Astrocyte (in vitro differentiated cells and primary cell): ENCODE results near the gene TMEM221. TPM values are rescaled to one million over a fixed set of nuclear protein-coding genes. Genes with fewer than 3 reads are reported as not detected.

Experiments used
- DNase-seq: peaks from one replicate; pipeline ENCODE4 v3.0.0-alpha.2; 2010; ENCODE audit warnings: low read depth
- FAIRE-seq: peaks from 2 replicates; lab custom pipeline; 2011; peaks lifted over from hg19 to GRCh38; lab: Jason Lieb, UNC
- H2AFZ ChIP-seq: 2 replicates; pipeline ENCODE4 v1.6.0; 2012; ENCODE audit warnings: low read depth, low read length, inconsistent platforms
- H3K27ac ChIP-seq: 2 replicates; pipeline ENCODE4 v1.5.1; 2011; ENCODE audit warnings: low read depth, low read length, inconsistent platforms
- H3K27me3 ChIP-seq: 2 replicates; pipeline ENCODE4 v1.6.0; 2011; ENCODE audit warnings: low read length, inconsistent platforms; ENCODE audit not compliant: insufficient read depth
- H3K36me3 ChIP-seq: 2 replicates; pipeline ENCODE4 v1.5.1; 2011; ENCODE audit warnings: low read length, inconsistent platforms; ENCODE audit not compliant: insufficient read depth
- H3K4me1 ChIP-seq: 2 replicates; pipeline ENCODE4 v1.5.1; 2011; ENCODE audit warnings: low read length, inconsistent platforms; ENCODE audit not compliant: insufficient read depth
- H3K4me2 ChIP-seq: 2 replicates; pipeline ENCODE4 v1.6.0; 2012; ENCODE audit warnings: low read length, inconsistent platforms
- H3K4me3 ChIP-seq: 2 replicates; pipeline ENCODE4 v1.5.1; 2011; ENCODE audit warnings: low read depth, mild to moderate bottlenecking, low read length, inconsistent platforms; ENCODE audit not compliant: insufficient read depth
- H3K79me2 ChIP-seq: 2 replicates; pipeline ENCODE4 v1.6.0; 2012; ENCODE audit warnings: mild to moderate bottlenecking, low read length, inconsistent platforms; ENCODE audit not compliant: insufficient read depth
- H3K9ac ChIP-seq: 2 replicates; pipeline ENCODE4 v1.6.0; 2012; ENCODE audit warnings: mild to moderate bottlenecking, low read length, inconsistent platforms
- H3K9me3 ChIP-seq: 2 replicates; pipeline ENCODE4 v1.5.1; 2012; ENCODE audit warnings: low read depth, mild to moderate bottlenecking, low read length, inconsistent platforms; ENCODE audit not compliant: insufficient read depth
- H4K20me1 ChIP-seq: 2 replicates; pipeline ENCODE4 v1.6.0; 2012; ENCODE audit warnings: low read length, inconsistent platforms; ENCODE audit not compliant: insufficient read depth
- H3K27ac Mint-ChIP-seq: one replicate; pipeline ENCODE4 v1.8.0; 2021; ENCODE audit warnings: mild to moderate bottlenecking, mixed read lengths; ENCODE audit not compliant: unreplicated experiment
- H3K27me3 Mint-ChIP-seq: one replicate; pipeline ENCODE4 v1.8.0; 2021; ENCODE audit warnings: low read depth, mixed read lengths; ENCODE audit not compliant: unreplicated experiment
- H3K36me3 Mint-ChIP-seq: one replicate; pipeline ENCODE4 v1.8.0; 2021; ENCODE audit warnings: low read depth, mixed read lengths; ENCODE audit not compliant: unreplicated experiment
- H3K4me1 Mint-ChIP-seq: one replicate; pipeline ENCODE4 v1.8.0; 2021; ENCODE audit warnings: low read depth, mixed read lengths; ENCODE audit not compliant: unreplicated experiment
- H3K4me3 Mint-ChIP-seq: one replicate; pipeline ENCODE4 v1.8.0; 2021; ENCODE audit warnings: mild to moderate bottlenecking, moderate library complexity, mixed read lengths; ENCODE audit not compliant: unreplicated experiment
- H3K9me3 Mint-ChIP-seq: one replicate; pipeline ENCODE4 v1.8.0; 2021; ENCODE audit warnings: mild to moderate bottlenecking, mixed read lengths; ENCODE audit not compliant: unreplicated experiment
- EZH2 ChIP-seq: IDR thresholded peaks from 2 replicates; pipeline ENCODE4 v1.6.1; 2012; ENCODE audit warnings: mild to moderate bottlenecking, low read length, inconsistent platforms; ENCODE audit not compliant: insufficient read depth
- total RNA-seq: library from RNA; stranded (reverse); gene quantifications from 2 replicates; pipeline ENCODE4 v1.2.1, GENCODE V29; 2021
- TF ChIP-seq, protein P1 (sequence below): IDR thresholded peaks from 2 replicates; pipeline ENCODE4 v1.5.1; 2011; ENCODE audit warnings: low read depth, mild to moderate bottlenecking, inconsistent platforms, low read length, moderate library complexity; ENCODE audit not compliant: insufficient read depth

TMEM221 gene
- total RNA-seq, 1 donor from 2014 or later: 0.23 TPM

DNA sequence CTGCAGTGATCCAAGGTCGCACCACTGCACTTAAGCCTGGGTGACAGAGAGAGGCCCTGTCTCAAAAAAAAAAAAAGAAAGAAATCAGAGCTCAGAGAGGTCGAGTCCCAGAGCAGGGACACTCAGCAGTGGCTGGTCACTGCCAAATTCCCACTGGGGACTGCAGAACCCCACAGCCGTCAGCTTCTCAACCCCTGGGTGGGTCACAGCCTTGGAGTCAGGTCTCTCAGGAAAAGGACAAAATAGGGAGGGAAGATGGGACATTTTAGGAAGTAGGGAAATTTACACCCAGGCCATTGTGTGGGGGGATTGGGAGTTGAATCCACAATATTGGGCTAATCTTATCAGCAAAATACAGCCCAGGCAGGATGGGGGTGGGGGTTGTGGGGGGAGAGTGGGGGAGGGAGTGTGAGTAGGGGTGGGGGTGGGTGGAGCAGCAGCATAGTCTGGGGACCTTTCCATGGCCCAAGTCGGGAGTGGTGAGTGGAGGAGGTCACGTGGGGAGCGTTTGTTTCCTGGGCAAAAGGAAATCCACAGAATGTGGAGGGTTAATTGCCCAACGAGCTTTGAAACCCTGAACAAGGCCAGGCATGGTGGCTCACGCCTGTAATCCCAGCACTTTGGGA, 49.5 kb downstream of the TMEM221 start:
- no peaks in the 10 kb centered on the region for H3K9me3 ChIP-seq
- Mint-ChIP-seq H3K36me3 (peaks cover 10% of the 10 kb centered on the region), H3K9me3 (no peaks in the 10 kb centered on the region), H3K27ac (no peak overlapping the region), H3K27me3 (no peaks in the 10 kb centered on the region), H3K4me3 (no peak overlapping the region), H3K4me1 (peaks cover 7% of the 10 kb centered on the region)
- no peak overlapping the region for H3K4me3 ChIP-seq
- H3K9ac ChIP-seq: no peak overlapping the region
- no peak overlapping the region for H3K4me2 ChIP-seq
- TF ChIP-seq, protein P1, sequence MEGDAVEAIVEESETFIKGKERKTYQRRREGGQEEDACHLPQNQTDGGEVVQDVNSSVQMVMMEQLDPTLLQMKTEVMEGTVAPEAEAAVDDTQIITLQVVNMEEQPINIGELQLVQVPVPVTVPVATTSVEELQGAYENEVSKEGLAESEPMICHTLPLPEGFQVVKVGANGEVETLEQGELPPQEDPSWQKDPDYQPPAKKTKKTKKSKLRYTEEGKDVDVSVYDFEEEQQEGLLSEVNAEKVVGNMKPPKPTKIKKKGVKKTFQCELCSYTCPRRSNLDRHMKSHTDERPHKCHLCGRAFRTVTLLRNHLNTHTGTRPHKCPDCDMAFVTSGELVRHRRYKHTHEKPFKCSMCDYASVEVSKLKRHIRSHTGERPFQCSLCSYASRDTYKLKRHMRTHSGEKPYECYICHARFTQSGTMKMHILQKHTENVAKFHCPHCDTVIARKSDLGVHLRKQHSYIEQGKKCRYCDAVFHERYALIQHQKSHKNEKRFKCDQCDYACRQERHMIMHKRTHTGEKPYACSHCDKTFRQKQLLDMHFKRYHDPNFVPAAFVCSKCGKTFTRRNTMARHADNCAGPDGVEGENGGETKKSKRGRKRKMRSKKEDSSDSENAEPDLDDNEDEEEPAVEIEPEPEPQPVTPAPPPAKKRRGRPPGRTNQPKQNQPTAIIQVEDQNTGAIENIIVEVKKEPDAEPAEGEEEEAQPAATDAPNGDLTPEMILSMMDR: no peak
- no peak for TF ChIP-seq EZH2
- no peak overlapping the region for H2AFZ ChIP-seq
- H3K36me3 ChIP-seq: no peaks in the 10 kb centered on the region
- no peak for DNase-seq
- H4K20me1 ChIP-seq: no peaks in the 10 kb centered on the region
- H3K27me3 ChIP-seq: peaks cover 3% of the 10 kb centered on the region
- FAIRE-seq: no peak
- no peaks in the 10 kb centered on the region for H3K79me2 ChIP-seq
- no peaks in the 10 kb centered on the region for H3K4me1 ChIP-seq
- no peak overlapping the region for H3K27ac ChIP-seq

DNA sequence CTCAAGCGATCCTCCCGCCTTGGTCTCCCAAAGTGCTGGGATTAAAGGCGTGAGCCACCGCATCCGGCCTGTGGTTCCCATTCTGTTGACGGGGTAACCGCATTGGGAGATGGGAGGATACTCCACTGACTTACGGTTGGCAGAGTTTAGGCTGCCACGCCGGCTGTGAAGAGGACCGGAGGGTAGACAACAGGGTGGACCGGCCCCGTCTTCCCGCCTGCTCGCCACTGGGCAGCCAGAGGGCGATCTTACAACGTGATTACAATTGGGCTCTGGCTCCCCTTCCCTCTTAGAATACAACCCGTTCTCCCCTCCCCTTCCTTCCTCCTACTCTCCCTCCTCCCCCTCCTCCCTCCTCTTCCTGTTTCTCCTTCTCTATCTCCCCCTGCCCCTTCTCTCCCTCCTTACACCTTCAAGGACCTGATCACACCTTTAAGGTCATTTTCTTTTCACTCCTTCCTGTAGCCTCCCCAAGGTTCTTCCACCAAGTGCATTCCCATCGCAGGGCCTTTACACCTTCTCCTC, 53.5 kb downstream of the TMEM221 start:
- peaks cover 4% of the 10 kb centered on the region for H3K4me1 ChIP-seq
- H3K27ac ChIP-seq: no peak overlapping the region
- TF ChIP-seq, protein P1: peak; percentile 27
- no peak for TF ChIP-seq EZH2
- H3K4me3 ChIP-seq: no peak overlapping the region
- H3K4me3 Mint-ChIP-seq: no peak overlapping the region
- H3K9me3 Mint-ChIP-seq: no peaks in the 10 kb centered on the region
- FAIRE-seq: no peak
- DNase-seq: peak; percentile 29
- H3K4me2 ChIP-seq: no peak overlapping the region
- peaks cover 4% of the 10 kb centered on the region for H3K4me1 Mint-ChIP-seq
- no peaks in the 10 kb centered on the region for H3K36me3 ChIP-seq
- peaks cover 4% of the 10 kb centered on the region for H3K27me3 ChIP-seq
- no peaks in the 10 kb centered on the region for H3K9me3 ChIP-seq
- H3K27ac Mint-ChIP-seq: no peak overlapping the region
- H2AFZ ChIP-seq: no peak overlapping the region
- no peaks in the 10 kb centered on the region for H4K20me1 ChIP-seq
- H3K36me3 Mint-ChIP-seq: peaks cover 3% of the 10 kb centered on the region
- H3K9ac ChIP-seq: no peak overlapping the region
- no peaks in the 10 kb centered on the region for H3K27me3 Mint-ChIP-seq
- H3K79me2 ChIP-seq: no peaks in the 10 kb centered on the region

DNA sequence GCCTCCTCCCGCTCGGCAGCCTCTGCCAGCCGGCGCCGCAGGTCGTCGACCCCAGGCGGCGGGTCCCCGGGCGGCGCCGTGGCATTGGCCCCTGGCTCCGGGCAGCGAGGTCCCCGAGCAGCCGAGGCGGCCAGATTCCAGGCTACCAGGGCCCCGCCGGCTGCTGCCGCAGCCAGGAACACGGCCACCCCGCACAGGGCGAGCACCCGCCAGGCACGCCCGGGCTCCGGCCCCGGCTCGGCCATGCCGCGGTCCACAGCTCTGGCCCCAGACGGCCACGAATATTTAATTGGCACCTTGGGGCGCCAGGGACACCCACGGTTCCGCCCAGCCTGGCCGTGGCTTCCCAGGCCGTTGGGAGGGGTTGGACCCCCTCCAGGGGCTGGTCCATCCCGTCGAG, 54.6 kb downstream of the TMEM221 start, which contains the start of gene CCDC194:
CCDC194 (minus strand) TSS at position 283 of the 400 bp plus-strand sequence; CDS start at position 245, 38 bp downstream.
- Histone ChIP-seq H3K4me3 (no peak within 1 kb of the TSS), H3K4me1 (peaks cover 4% of the 10 kb centered on the region), H3K9ac (no peak within 1 kb of the TSS), H3K79me2 (no peaks in the 10 kb centered on the region), H3K9me3 (peaks cover 3% of the 10 kb centered on the region), H3K4me2 (no peak within 1 kb of the TSS), H2AFZ (no peak within 1 kb of the TSS), H3K36me3 (no peaks in the 10 kb centered on the region), H4K20me1 (no peaks in the 10 kb centered on the region), H3K27me3 (peaks cover 5% of the 10 kb centered on the region), H3K27ac (no peak within 1 kb of the TSS)
- H3K27ac Mint-ChIP-seq: peak within 1 kb of the TSS; percentile 66
- H3K4me1 Mint-ChIP-seq: peaks cover 4% of the 10 kb centered on the region
- H3K36me3 Mint-ChIP-seq: peaks cover 3% of the 10 kb centered on the region
- H3K9me3 Mint-ChIP-seq: no peaks in the 10 kb centered on the region
- no peak for FAIRE-seq
- no peaks in the 10 kb centered on the region for H3K27me3 Mint-ChIP-seq
- H3K4me3 Mint-ChIP-seq: peak within 1 kb of the TSS; percentile 27
- DNase-seq: no peak
- TF ChIP-seq, protein P1: no peak
- peak; percentile 66 for TF ChIP-seq EZH2
